ENCODE data around the gene DKK3. TPM values are rescaled to one million over a fixed set of nuclear protein-coding genes. Genes with fewer than 3 reads are reported as not detected.

DKK3 gene
- total and polyA plus RNA-seq, 2 of the 13 experiments (the other 11 are each of a cell fraction or from before 2014, with no cell fraction given) = 0.09 to 0.67 TPM

DNA sequence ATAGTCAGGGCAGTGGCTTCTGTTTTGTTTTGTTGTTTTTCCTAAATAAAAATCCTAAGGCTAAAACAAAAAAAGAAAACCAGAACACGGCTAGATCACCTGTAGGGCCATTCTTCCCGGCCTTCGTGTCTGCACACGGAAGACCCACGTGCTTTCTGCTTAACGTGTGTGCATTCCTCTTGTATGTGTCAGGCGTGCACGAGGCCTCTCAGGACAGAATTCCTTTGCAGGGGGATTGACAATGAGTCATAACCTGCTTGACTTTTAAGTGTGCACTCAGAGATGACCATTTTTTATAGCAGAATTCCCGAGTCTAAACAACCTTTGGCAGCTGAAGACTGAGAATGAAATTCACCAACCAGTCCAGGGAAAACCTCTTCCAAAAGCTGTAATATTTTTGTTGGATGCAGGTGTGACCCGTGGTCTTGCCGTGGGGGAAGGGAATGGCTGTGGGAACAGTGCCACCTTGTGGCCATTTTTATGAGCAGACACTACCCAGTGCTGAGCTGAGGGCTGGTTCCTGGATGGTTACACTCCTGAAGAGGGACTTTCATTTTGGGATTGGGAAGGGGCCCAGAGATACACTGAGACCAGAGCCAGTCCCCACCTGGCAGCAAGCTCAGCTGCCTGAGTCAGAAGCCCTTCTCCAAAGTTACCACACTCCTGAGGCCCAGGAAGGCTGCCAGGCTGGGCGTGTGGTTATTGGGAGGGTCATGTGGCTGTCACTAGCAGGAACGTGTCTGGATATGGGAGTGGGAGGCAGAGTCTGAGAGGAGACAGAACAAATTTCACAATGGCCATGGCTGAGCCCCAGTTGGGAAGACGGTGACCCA is 35.7 kb upstream of the DKK3 start (continued):
- no peak for TF ChIP-seq ZNF574 (CRISPR knock-in tag; IDR thresholded peaks at IDR 0.05)
- no peak for TF ChIP-seq SNAI1 (CRISPR knock-in tag; IDR thresholded peaks at IDR 0.05; ENCODE audit: borderline replicate concordance)
- TF ChIP-seq, protein P1, sequence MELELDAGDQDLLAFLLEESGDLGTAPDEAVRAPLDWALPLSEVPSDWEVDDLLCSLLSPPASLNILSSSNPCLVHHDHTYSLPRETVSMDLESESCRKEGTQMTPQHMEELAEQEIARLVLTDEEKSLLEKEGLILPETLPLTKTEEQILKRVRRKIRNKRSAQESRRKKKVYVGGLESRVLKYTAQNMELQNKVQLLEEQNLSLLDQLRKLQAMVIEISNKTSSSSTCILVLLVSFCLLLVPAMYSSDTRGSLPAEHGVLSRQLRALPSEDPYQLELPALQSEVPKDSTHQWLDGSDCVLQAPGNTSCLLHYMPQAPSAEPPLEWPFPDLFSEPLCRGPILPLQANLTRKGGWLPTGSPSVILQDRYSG (CRISPR knock-in tag; IDR thresholded peaks at IDR 0.05) = no peak
- TF ChIP-seq ZBTB33 (CRISPR knock-in tag; IDR thresholded peaks at IDR 0.05) = no peak
- TF ChIP-seq, protein P2, sequence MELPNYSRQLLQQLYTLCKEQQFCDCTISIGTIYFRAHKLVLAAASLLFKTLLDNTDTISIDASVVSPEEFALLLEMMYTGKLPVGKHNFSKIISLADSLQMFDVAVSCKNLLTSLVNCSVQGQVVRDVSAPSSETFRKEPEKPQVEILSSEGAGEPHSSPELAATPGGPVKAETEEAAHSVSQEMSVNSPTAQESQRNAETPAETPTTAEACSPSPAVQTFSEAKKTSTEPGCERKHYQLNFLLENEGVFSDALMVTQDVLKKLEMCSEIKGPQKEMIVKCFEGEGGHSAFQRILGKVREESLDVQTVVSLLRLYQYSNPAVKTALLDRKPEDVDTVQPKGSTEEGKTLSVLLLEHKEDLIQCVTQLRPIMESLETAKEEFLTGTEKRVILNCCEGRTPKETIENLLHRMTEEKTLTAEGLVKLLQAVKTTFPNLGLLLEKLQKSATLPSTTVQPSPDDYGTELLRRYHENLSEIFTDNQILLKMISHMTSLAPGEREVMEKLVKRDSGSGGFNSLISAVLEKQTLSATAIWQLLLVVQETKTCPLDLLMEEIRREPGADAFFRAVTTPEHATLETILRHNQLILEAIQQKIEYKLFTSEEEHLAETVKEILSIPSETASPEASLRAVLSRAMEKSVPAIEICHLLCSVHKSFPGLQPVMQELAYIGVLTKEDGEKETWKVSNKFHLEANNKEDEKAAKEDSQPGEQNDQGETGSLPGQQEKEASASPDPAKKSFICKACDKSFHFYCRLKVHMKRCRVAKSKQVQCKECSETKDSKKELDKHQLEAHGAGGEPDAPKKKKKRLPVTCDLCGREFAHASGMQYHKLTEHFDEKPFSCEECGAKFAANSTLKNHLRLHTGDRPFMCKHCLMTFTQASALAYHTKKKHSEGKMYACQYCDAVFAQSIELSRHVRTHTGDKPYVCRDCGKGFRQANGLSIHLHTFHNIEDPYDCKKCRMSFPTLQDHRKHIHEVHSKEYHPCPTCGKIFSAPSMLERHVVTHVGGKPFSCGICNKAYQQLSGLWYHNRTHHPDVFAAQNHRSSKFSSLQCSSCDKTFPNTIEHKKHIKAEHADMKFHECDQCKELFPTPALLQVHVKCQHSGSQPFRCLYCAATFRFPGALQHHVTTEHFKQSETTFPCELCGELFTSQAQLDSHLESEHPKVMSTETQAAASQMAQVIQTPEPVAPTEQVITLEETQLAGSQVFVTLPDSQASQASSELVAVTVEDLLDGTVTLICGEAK (IDR thresholded peaks at IDR 0.05) = no peak
- TF ChIP-seq, protein P2 (CRISPR knock-in tag; IDR thresholded peaks at IDR 0.05) = peak; percentile 67; the same call in 1 of the 2 replicates
- TF ChIP-seq TFAP4 (IDR thresholded peaks at IDR 0.05; ENCODE audit: borderline replicate concordance, low read depth) = 0 out of 2 replicates have a peak, but pooled peaks have one; percentile 11
- TF ChIP-seq ZNF567 (CRISPR knock-in tag; IDR thresholded peaks at IDR 0.05; ENCODE audit: borderline replicate concordance) = 0 out of 2 replicates have a peak, but pooled peaks have one; percentile 28
- TF ChIP-seq ZBTB20 (CRISPR knock-in tag; IDR thresholded peaks at IDR 0.05; ENCODE audit: borderline replicate concordance, low read depth) = peak; percentile 40; the same call in 1 of the 2 replicates

Data from HepG2 (cell line).